NB4 (cell line): ENCODE results near the gene PPP1CC.
"Not testable (repeated sequence)": the region's sequence is repeated elsewhere in the genome, so short reads cannot be mapped to it uniquely, and the experiment has no call there.

Experiments used
- DNase-seq: peaks from one replicate; pipeline ENCODE4 v3.0.0; 2010; ENCODE audit warnings: low read depth
- H3K4me3 ChIP-seq: one replicate; pipeline ENCODE4 v1.5.1; 2011; ENCODE audit warnings: mild to moderate bottlenecking, low read depth, low read length, moderate library complexity
- MYC ChIP-seq: IDR thresholded peaks from 2 replicates; pipeline ENCODE4 v1.6.1; 2011; ENCODE audit warnings: low read depth, low read length
- POLR2A ChIP-seq: IDR thresholded peaks from 2 replicates; pipeline ENCODE4 v1.6.1; 2011; ENCODE audit warnings: mild to moderate bottlenecking; ENCODE audit not compliant: insufficient read length; ENCODE audit errors: extremely low read depth
- TF ChIP-seq, protein P1 (sequence below): IDR thresholded peaks from one replicate; pipeline ENCODE4 v1.5.1; 2012; ENCODE audit warnings: low read depth, low read length
- TF ChIP-seq, protein P2 (sequence below): IDR thresholded peaks from 2 replicates; pipeline ENCODE4 v1.6.1; 2011; ENCODE audit warnings: low read depth, low read length

The PPP1CC gene

DNA sequence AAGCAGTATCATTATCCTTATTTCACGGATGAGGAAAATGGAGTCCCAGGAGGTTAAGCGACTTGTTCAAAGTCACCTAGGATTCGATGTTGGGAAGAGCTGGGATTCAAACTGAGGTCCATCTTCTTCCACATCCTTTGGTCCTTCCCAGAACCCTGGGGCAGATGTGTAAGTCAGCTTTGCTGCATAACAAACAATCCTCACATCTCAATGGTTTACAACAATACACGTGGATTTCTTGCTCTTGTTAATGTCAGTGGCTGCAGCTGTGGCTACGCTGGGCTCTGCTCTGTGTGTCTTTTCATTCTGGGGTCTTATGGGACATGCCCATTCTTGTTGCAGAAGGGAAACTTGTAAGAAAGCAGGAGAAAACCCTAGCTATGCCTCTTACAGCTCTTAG is 26.3 kb upstream of the PPP1CC start:
- TF ChIP-seq, protein P1, sequence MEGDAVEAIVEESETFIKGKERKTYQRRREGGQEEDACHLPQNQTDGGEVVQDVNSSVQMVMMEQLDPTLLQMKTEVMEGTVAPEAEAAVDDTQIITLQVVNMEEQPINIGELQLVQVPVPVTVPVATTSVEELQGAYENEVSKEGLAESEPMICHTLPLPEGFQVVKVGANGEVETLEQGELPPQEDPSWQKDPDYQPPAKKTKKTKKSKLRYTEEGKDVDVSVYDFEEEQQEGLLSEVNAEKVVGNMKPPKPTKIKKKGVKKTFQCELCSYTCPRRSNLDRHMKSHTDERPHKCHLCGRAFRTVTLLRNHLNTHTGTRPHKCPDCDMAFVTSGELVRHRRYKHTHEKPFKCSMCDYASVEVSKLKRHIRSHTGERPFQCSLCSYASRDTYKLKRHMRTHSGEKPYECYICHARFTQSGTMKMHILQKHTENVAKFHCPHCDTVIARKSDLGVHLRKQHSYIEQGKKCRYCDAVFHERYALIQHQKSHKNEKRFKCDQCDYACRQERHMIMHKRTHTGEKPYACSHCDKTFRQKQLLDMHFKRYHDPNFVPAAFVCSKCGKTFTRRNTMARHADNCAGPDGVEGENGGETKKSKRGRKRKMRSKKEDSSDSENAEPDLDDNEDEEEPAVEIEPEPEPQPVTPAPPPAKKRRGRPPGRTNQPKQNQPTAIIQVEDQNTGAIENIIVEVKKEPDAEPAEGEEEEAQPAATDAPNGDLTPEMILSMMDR: no peak
- TF ChIP-seq, protein P2, sequence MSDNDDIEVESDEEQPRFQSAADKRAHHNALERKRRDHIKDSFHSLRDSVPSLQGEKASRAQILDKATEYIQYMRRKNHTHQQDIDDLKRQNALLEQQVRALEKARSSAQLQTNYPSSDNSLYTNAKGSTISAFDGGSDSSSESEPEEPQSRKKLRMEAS: no peak
- TF ChIP-seq POLR2A (no peak), MYC (no peak)
- no peak for DNase-seq

DNA sequence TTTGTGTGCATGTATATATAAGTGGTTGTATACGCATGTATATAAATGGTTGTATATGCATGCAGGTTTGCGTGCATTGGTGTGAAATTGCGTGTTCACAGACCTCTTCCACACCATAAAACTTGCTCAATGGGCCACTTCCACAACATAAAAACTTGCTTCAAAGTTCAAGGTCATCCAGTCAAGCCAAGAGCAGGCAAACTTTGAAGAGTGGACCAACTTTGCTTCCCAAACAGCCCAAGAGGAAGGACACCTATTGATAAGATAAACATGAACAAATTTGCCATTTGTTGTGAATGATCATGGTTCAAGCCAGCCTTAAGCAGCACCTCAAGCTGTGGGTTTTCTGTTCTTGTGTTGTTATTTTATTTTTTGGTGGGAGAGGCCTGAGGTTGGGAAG is 25.2 kb upstream of the PPP1CC start:
- no peak overlapping the region for H3K4me3 ChIP-seq
- TF ChIP-seq POLR2A (no peak), MYC (no peak)
- DNase-seq: no peak

More for the DNA sequence above, 26.3 kb upstream of the PPP1CC start:
- no peak overlapping the region for H3K4me3 ChIP-seq

DNA sequence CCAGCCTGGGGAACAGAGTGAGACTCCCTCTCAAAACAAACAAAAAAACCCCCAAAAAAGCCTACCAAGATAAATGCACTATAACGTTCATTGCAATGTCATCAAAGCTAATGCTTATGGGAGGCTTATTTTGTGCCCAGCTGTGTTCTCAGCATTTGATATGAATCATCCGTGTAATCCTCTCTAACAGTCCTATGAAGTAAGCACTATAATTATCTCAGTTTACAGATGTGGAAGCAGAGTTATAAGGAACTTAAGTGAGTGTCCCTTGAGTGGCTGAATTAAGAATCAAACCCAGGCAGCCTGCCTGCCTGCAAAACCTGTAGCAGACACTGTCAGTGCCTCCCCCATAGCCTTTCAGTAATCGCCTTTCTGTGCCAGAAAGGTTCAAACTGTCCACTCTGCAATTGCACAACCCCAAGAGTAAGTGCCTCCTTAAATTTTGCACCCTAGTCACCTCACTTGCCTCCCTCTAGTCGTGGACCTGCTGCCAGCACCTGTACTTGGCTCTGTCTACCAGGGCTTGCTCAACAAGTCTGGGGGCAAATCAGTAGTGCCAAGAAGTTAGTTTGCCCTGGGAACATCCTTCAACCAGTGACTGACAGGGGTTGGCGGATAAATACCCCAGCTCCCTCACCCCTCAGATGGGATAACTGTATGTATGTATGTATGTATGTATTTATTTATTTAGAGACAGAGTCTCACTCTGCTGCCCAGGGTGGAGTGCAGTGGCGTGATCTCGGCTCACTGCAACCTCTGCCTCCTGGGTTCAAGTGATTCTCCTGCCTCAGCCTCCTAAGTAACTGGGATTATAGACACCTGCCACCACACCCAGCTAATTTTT is 23.8 kb upstream of the PPP1CC start:
- peak; percentile 51 for DNase-seq
- H3K4me3 ChIP-seq: no peak overlapping the region
- TF ChIP-seq, protein P2: no peak
- TF ChIP-seq POLR2A (no peak), MYC (no peak)
- TF ChIP-seq, protein P1: no peak

DNA sequence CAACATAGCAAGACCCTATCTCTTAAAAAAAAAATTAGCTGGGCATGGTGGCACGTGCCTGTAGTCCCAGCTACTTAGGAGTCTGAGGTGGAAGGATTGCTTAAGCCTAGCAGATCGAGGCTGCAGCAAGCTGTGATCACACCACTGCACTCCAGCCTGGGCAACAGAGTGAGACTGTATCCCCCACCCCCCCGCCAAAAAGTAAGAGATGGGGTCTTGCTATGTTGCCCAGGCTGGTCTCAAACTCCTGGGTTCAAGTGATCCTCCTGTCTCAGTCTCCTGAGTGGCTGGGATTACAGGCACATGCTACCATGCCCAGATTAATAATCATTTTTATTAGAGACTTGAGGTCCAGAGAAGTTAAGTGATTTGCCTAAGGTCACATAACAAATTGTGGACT is 22.9 kb upstream of the PPP1CC start:
- not testable (repeated sequence) for DNase-seq, H3K4me3 ChIP-seq

DNA sequence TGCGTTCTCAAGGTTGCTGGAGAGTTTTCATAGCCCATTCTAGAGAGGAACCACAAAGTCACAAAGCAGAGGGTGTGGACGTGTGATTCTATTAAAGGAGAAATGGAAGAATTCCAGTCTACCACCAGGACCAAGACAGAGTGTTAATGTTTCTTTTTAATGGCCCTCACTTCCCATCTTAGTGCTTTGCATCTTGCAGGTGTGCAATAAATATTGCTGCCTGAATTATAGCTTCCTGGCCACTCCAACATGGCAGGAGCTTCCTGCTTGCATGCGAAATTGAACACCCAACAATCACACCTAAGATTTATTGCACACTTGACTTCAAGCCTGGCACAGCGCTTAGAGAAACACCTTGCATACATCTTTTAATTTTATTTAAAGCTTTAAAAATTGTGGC is 22.4 kb upstream of the PPP1CC start:
- no peak for DNase-seq
- TF ChIP-seq MYC (no peak), POLR2A (no peak)
- TF ChIP-seq, protein P2: no peak
- TF ChIP-seq, protein P1: no peak

DNA sequence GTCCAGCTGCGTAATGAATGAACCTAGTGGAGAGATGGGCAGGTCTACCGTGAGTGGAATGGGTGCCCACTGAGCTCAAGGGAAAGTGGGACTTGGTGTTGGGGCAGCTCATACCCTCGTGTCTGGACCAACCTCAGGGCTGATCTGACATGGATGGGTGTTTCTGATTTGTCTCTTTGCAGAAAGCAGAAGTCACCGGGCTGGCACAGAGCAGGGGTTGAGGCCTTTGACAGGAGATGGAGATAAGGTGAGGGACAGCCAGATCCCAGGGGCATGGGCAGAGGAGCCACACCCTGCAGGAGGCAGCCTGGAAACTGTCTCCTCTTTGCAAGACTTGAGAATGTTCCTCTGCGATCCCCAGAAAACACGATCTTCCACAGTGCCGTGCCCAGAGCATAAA is 20.9 kb upstream of the PPP1CC start:
- TF ChIP-seq, protein P2: no peak
- TF ChIP-seq, protein P1: no peak
- no peak for TF ChIP-seq MYC
- H3K4me3 ChIP-seq: no peak overlapping the region
- DNase-seq: no peak

More for the DNA sequence above, 22.4 kb upstream of the PPP1CC start:
- H3K4me3 ChIP-seq: no peak overlapping the region

DNA sequence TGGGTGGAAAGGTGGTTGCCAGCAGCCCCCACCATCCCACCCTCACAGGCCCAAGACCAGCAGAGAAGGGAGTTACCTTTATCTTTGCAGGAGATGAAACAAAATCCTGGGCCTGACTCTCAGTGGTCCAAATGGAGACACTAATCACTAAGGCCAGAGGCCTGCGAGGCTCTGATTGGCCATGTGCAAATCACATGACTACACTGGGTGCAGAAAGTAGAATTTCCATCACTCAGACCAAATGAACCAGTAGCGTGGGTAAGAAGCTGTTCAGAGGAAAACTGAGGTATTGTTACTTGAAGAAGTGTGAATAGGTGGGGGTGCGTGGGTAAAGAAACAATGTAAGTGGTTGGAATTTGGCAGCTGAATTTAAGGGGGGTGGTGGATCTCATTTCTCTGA is 20.2 kb upstream of the PPP1CC start:
- TF ChIP-seq, protein P2: no peak
- TF ChIP-seq POLR2A (no peak), MYC (no peak)
- TF ChIP-seq, protein P1: no peak
- H3K4me3 ChIP-seq: no peak overlapping the region
- no peak for DNase-seq
